Measurements from ENCODE around the gene GRIN1.

DNA sequence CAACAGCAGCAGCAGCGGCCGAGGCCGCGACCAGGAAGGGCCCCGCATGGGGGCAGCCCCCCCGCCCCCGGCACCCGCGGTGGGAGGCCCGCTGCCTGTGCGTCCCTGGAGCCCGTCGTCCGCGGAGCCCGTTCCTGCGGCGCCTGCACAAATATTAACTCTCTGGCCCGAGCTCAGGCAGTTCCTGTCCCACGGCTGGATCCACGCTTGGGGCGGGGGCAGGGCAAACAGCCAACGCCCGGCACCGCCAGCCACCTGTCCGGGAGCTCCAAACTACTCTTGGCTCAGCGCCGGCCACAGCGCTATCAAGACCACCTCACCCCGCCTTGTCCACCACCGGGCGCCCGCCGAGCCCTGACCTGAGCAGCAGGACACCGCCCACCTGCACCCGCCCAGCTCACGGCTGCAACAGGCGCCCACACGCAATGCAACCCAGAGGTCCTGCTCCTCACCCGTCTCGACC lies 31.0 kb downstream of the GRIN1 start, which contains the start of gene LRRC26:
- no peak for TF ChIP-seq NR3C1 (IDR thresholded peaks at IDR 0.05)
- TF ChIP-seq MAFK (IDR thresholded peaks at IDR 0.05; ENCODE audit: partially characterized antibody) = no peak
- no peak for TF ChIP-seq SREBF2 (IDR thresholded peaks at IDR 0.05)
- TF ChIP-seq RAD21 (conservative IDR thresholded peaks at IDR 0.05 in 1 of 2, IDR thresholded peaks at IDR 0.05 in 1 of 2) = no peak
- TF ChIP-seq NPAS2 (CRISPR knock-in tag; IDR thresholded peaks at IDR 0.05; ENCODE audit: borderline replicate concordance) = no peak
- TF ChIP-seq REST (IDR thresholded peaks at IDR 0.05) = no peak
